ENCODE data around the gene GPNMB.

GPNMB gene

DNA sequence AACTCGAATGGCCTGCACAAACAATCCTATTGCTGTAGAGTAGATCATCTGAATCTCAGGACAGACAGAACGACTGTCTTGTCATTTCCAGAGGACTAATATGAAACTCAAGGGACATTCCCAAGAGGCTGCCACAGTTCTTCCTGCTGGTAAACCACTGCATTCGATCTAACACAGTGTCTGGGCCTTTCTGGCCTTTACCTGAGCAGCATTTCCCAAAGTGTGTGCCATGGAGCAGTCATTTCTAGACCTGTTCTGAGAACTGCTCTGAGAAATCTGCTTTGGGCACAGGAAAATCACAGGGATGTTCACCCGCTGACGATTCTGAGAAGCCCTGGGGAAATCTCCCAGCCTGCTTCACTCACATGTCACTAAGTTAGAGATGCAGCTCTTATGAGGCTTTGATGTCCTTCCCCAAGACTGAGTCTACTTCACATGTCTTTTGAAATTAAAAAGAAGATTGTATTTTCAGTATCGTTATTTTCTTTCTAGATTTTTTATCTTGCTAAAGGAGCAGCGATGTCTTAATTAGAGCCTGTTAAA is 18.4 kb downstream of the GPNMB start:
- peaks cover 0 to 38% (median 16%) of the 10 kb centered on the region in 5 donors for H3K36me3 ChIP-seq (ENCODE audit: control insufficient read depth in 5 of 5, insufficient read depth in 5 of 5, low read length in 5 of 5)
- H3K27me3 ChIP-seq (ENCODE audit: control insufficient read depth in 5 of 5, insufficient read depth in 4 of 5, low read length in 5 of 5) = peaks cover 0 to 5% (median 0%) of the 10 kb centered on the region in 5 donors
- H3K4me3 ChIP-seq (ENCODE audit: low read depth in 1 of 5, low read length in 5 of 5) = no peak overlapping the region
- H3K4me1 ChIP-seq (ENCODE audit: control insufficient read depth in 5 of 5, insufficient read depth in 5 of 5, low read length in 5 of 5) = no peaks in the 10 kb centered on the region
- no peaks in the 10 kb centered on the region for H3K9me3 ChIP-seq (ENCODE audit: control insufficient read depth in 5 of 5, low read length in 5 of 5)
- no peak overlapping the region for H3K27ac ChIP-seq (ENCODE audit: low read depth, low read length)
- H3K9ac ChIP-seq (ENCODE audit: low read length in 5 of 5) = no peak overlapping the region

- Histone ChIP-seq H3K27ac (ENCODE audit: low read depth, low read length) (no peak overlapping the region), H3K9ac (ENCODE audit: low read length in 5 of 5) (no peak overlapping the region), H3K27me3 (ENCODE audit: control insufficient read depth in 5 of 5, insufficient read depth in 4 of 5, low read length in 5 of 5) (peaks cover 0 to 5% (median 0%) of the 10 kb centered on the region in 5 donors), H3K4me3 (ENCODE audit: low read depth in 1 of 5, low read length in 5 of 5) (no peak overlapping the region), H3K9me3 (ENCODE audit: control insufficient read depth in 5 of 5, low read length in 5 of 5) (no peaks in the 10 kb centered on the region), H3K36me3 (ENCODE audit: control insufficient read depth in 5 of 5, insufficient read depth in 5 of 5, low read length in 5 of 5) (peaks cover 5 to 36% (median 24%) of the 10 kb centered on the region in 5 donors), H3K4me1 (ENCODE audit: control insufficient read depth in 5 of 5, insufficient read depth in 5 of 5, low read length in 5 of 5) (no peaks in the 10 kb centered on the region)
Measured at GRCh38 chr7:23266918-23267317, 20.3 kb downstream of the GPNMB start.

GRCh38 chr7:23267357-23267756 is 20.8 kb downstream of the GPNMB start:
- Histone ChIP-seq H3K4me3 (ENCODE audit: low read depth in 1 of 5, low read length in 5 of 5) (no peak overlapping the region), H3K36me3 (ENCODE audit: control insufficient read depth in 5 of 5, insufficient read depth in 5 of 5, low read length in 5 of 5) (peaks cover 5 to 36% (median 25%) of the 10 kb centered on the region in 5 donors), H3K27me3 (ENCODE audit: control insufficient read depth in 5 of 5, insufficient read depth in 4 of 5, low read length in 5 of 5) (peaks cover 0 to 5% (median 0%) of the 10 kb centered on the region in 5 donors), H3K4me1 (ENCODE audit: control insufficient read depth in 5 of 5, insufficient read depth in 5 of 5, low read length in 5 of 5) (no peaks in the 10 kb centered on the region), H3K9ac (ENCODE audit: low read length in 5 of 5) (no peak overlapping the region), H3K27ac (ENCODE audit: low read depth, low read length) (no peak overlapping the region), H3K9me3 (ENCODE audit: control insufficient read depth in 5 of 5, low read length in 5 of 5) (no peaks in the 10 kb centered on the region)

GRCh38 chr7:23268167-23268566 is 21.6 kb downstream of the GPNMB start:
- Histone ChIP-seq H3K9ac (ENCODE audit: low read length in 5 of 5) (no peak overlapping the region), H3K4me1 (ENCODE audit: control insufficient read depth in 5 of 5, insufficient read depth in 5 of 5, low read length in 5 of 5) (no peaks in the 10 kb centered on the region), H3K9me3 (ENCODE audit: control insufficient read depth in 5 of 5, low read length in 5 of 5) (no peaks in the 10 kb centered on the region), H3K27me3 (ENCODE audit: control insufficient read depth in 5 of 5, insufficient read depth in 4 of 5, low read length in 5 of 5) (peaks cover 0 to 5% (median 0%) of the 10 kb centered on the region in 5 donors), H3K36me3 (ENCODE audit: control insufficient read depth in 5 of 5, insufficient read depth in 5 of 5, low read length in 5 of 5) (peaks cover 5 to 39% (median 25%) of the 10 kb centered on the region in 5 donors), H3K4me3 (ENCODE audit: low read depth in 1 of 5, low read length in 5 of 5) (no peak overlapping the region), H3K27ac (ENCODE audit: low read depth, low read length) (no peak overlapping the region)

DNA sequence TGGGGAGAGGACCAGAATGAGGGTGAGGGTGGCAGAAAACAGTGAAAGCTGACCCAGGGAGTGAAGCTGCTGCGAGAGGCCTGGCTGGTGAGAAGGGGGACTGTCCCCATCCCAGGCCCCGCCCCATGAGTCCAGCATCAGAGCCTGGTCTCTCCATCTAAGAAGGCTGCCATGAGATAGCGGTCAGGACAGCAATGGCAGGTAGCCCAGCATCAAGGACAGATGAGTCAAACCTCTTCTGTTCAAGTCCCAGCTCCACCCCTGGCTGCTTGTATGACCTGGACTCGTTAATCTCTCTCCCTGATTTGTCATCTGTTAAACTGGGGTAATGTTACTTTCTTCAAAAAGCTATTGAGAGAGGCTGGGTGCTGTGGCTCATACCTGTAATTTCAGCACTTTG is 22.2 kb downstream of the GPNMB start:
- H3K36me3 ChIP-seq (ENCODE audit: control insufficient read depth in 5 of 5, insufficient read depth in 5 of 5, low read length in 5 of 5) = peaks cover 5 to 42% (median 25%) of the 10 kb centered on the region in 5 donors
- H3K9ac ChIP-seq (ENCODE audit: low read length in 5 of 5) = no peak overlapping the region
- H3K4me1 ChIP-seq (ENCODE audit: control insufficient read depth in 5 of 5, insufficient read depth in 5 of 5, low read length in 5 of 5) = no peaks in the 10 kb centered on the region
- no peaks in the 10 kb centered on the region for H3K9me3 ChIP-seq (ENCODE audit: control insufficient read depth in 5 of 5, low read length in 5 of 5)
- no peak overlapping the region for H3K4me3 ChIP-seq (ENCODE audit: low read depth in 1 of 5, low read length in 5 of 5)
- H3K27ac ChIP-seq (ENCODE audit: low read depth, low read length) = no peak overlapping the region
- H3K27me3 ChIP-seq (ENCODE audit: control insufficient read depth in 5 of 5, insufficient read depth in 4 of 5, low read length in 5 of 5) = peaks cover 0 to 5% (median 0%) of the 10 kb centered on the region in 5 donors

DNA sequence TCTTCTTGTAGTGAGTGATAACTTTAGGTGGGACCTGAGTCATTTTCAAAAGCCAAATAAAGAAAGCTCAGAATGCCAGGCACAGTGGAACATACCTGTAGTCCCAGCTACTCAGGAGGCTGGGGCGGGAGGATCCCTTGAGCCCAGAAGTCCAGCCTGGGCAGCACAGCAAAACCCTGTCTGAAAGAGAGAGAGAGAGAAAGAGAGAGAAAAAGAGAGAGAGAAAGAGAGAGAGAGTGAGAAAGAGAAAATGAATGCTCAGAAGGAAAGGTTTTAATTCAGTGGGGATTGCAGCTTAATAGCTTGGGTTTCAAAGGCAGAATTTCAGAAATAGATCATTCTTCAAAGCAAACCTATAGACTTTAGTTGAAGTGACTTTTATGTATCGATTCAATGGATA is 25.7 kb downstream of the GPNMB start:
- Histone ChIP-seq H3K27ac (ENCODE audit: low read depth, low read length) (no peak overlapping the region), H3K9ac (ENCODE audit: low read length in 5 of 5) (no peak overlapping the region), H3K36me3 (ENCODE audit: control insufficient read depth in 5 of 5, insufficient read depth in 5 of 5, low read length in 5 of 5) (peaks cover 5 to 32% (median 17%) of the 10 kb centered on the region in 5 donors), H3K9me3 (ENCODE audit: control insufficient read depth in 5 of 5, low read length in 5 of 5) (no peaks in the 10 kb centered on the region), H3K27me3 (ENCODE audit: control insufficient read depth in 5 of 5, insufficient read depth in 4 of 5, low read length in 5 of 5) (peaks cover 0 to 5% (median 0%) of the 10 kb centered on the region in 5 donors), H3K4me1 (ENCODE audit: control insufficient read depth in 5 of 5, insufficient read depth in 5 of 5, low read length in 5 of 5) (no peaks in the 10 kb centered on the region), H3K4me3 (ENCODE audit: low read depth in 1 of 5, low read length in 5 of 5) (no peak overlapping the region)

DNA sequence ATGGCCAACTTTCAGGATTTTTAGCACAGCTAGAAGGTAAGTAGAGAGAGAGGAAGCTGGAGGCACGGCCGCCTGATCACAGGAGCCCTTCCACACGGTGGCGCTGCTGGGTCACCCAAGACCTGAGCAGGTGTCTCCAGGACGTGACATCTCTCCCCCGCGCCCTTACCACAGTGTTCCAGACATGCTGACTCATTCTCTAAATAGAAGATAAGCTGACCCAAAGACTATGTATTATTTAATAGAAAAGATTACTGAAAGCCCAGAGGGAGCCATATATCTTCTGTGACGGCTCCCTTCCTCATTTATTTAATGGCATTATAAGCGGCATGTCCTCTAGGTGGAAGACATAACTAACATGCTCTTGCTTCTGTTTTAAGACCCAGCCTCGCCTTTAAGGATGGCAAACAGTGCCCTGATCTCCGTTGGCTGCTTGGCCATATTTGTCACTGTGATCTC is 26.6 kb downstream of the GPNMB start:
- Histone ChIP-seq H3K9ac (ENCODE audit: low read length in 5 of 5) (no peak overlapping the region), H3K27ac (ENCODE audit: low read depth, low read length) (no peak overlapping the region), H3K4me1 (ENCODE audit: control insufficient read depth in 5 of 5, insufficient read depth in 5 of 5, low read length in 5 of 5) (no peaks in the 10 kb centered on the region)

DNA sequence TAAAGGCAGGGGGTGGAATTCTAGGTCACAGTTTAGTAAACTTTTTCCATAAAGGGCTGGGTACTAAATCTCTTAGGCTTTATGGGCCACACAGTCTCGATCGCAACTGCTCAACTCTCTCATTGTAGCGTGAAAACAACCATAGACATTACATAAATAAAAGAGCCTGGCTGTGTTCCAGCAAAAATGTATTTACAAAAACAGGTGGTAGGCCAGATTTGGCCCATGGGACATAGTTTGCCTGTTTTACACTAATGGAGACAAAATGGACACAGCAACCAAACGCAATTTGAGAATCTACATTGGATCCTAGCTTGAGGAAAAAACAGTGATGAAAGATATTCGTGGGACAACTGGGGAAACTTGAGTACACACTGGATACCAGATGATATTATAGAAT is 29.3 kb downstream of the GPNMB start:
- Histone ChIP-seq H3K27me3 (ENCODE audit: control insufficient read depth in 5 of 5, insufficient read depth in 4 of 5, low read length in 5 of 5) (no peaks in the 10 kb centered on the region), H3K4me3 (ENCODE audit: low read depth in 1 of 5, low read length in 5 of 5) (no peak overlapping the region), H3K9ac (ENCODE audit: low read length in 5 of 5) (no peak overlapping the region), H3K27ac (ENCODE audit: low read depth, low read length) (no peak overlapping the region), H3K4me1 (ENCODE audit: control insufficient read depth in 5 of 5, insufficient read depth in 5 of 5, low read length in 5 of 5) (no peaks in the 10 kb centered on the region), H3K9me3 (ENCODE audit: control insufficient read depth in 5 of 5, low read length in 5 of 5) (no peaks in the 10 kb centered on the region), H3K36me3 (ENCODE audit: control insufficient read depth in 5 of 5, insufficient read depth in 5 of 5, low read length in 5 of 5) (peaks cover 0 to 10% (median 5%) of the 10 kb centered on the region in 5 donors)

More for the DNA sequence above, 26.6 kb downstream of the GPNMB start:
- no peak overlapping the region for H3K4me3 ChIP-seq (ENCODE audit: low read depth in 1 of 5, low read length in 5 of 5)
- H3K9me3 ChIP-seq (ENCODE audit: control insufficient read depth in 5 of 5, low read length in 5 of 5) = no peaks in the 10 kb centered on the region
- peaks cover 5 to 26% (median 17%) of the 10 kb centered on the region in 5 donors for H3K36me3 ChIP-seq (ENCODE audit: control insufficient read depth in 5 of 5, insufficient read depth in 5 of 5, low read length in 5 of 5)
- H3K27me3 ChIP-seq (ENCODE audit: control insufficient read depth in 5 of 5, insufficient read depth in 4 of 5, low read length in 5 of 5) = peaks cover 0 to 5% (median 0%) of the 10 kb centered on the region in 5 donors

GRCh38 chr7:23276376-23276775 is 29.8 kb downstream of the GPNMB start:
- Histone ChIP-seq H3K4me1 (ENCODE audit: control insufficient read depth in 5 of 5, insufficient read depth in 5 of 5, low read length in 5 of 5) (no peaks in the 10 kb centered on the region), H3K27ac (ENCODE audit: low read depth, low read length) (no peak overlapping the region), H3K27me3 (ENCODE audit: control insufficient read depth in 5 of 5, insufficient read depth in 4 of 5, low read length in 5 of 5) (no peaks in the 10 kb centered on the region), H3K4me3 (ENCODE audit: low read depth in 1 of 5, low read length in 5 of 5) (no peak overlapping the region), H3K9ac (ENCODE audit: low read length in 5 of 5) (no peak overlapping the region), H3K9me3 (ENCODE audit: control insufficient read depth in 5 of 5, low read length in 5 of 5) (no peaks in the 10 kb centered on the region), H3K36me3 (ENCODE audit: control insufficient read depth in 5 of 5, insufficient read depth in 5 of 5, low read length in 5 of 5) (peaks cover 0 to 6% (median 2%) of the 10 kb centered on the region in 5 donors)

DNA sequence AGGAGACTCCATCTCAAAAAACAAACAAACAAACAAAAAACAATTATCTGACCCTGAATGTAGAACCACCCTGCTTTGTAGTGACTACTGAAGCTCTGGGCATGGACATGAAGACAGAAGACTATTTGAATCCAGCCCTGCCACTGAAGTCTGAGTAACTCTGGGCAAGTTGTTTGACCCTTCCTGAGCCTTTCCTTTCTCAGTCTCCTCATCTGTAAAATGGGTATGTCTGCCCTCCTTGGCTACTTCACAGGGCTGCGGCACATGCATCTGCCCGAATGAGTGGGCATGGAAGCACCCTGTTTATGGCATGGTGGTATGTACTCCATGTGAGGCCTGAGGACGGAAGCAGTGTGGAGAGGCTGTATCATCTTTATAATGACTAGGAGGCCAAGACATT is 30.4 kb downstream of the GPNMB start:
- peaks cover 0 to 6% (median under 1%) of the 10 kb centered on the region in 5 donors for H3K36me3 ChIP-seq (ENCODE audit: control insufficient read depth in 5 of 5, insufficient read depth in 5 of 5, low read length in 5 of 5)
- no peak overlapping the region for H3K9ac ChIP-seq (ENCODE audit: low read length in 5 of 5)
- no peaks in the 10 kb centered on the region for H3K9me3 ChIP-seq (ENCODE audit: control insufficient read depth in 5 of 5, low read length in 5 of 5)
- no peak overlapping the region for H3K27ac ChIP-seq (ENCODE audit: low read depth, low read length)
- H3K4me1 ChIP-seq (ENCODE audit: control insufficient read depth in 5 of 5, insufficient read depth in 5 of 5, low read length in 5 of 5) = no peaks in the 10 kb centered on the region
- H3K27me3 ChIP-seq (ENCODE audit: control insufficient read depth in 5 of 5, insufficient read depth in 4 of 5, low read length in 5 of 5) = no peaks in the 10 kb centered on the region
- H3K4me3 ChIP-seq (ENCODE audit: low read depth in 1 of 5, low read length in 5 of 5) = no peak overlapping the region

Data from subcutaneous abdominal adipose tissue (tissue), 5 donors.